Measurements from ENCODE around the gene CSTF3. TPM values are rescaled to one million over a fixed set of nuclear protein-coding genes. Genes with fewer than 3 reads are reported as not detected.

Gene CSTF3
- total and polyA plus RNA-seq, 8 donors, result 1.8 to 47.9 (median 11.3) TPM

DNA sequence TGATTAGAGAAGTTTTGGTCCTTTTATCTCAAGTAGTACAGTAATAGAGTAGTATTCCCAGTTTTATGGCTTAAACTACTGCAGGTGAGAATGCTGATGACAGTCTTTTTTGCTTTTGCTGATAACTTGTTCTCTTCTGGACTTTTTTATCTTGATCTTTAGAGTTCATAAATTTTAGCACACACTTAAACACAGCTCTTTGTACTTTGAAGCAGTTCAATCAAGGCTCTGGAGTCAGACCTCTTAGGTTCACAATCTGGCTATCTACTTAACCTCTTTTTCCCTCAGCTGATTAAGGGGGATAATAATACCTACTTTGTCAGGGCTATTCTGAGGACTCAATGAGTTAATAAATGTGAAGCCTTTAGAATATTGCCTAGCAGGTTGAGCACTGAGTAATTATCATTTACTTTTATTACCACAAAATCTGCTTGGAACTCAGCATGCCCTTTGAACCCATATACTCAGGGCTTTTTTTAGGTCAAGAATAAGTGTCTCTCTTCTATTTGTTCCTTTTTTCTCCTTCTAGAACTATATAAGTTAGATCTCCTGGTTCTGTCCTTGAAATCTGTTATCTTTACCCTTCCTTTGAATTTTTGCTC, 51.9 kb downstream of the CSTF3 start:
- Histone ChIP-seq H3K27me3 (no peaks in the 10 kb centered on the region), H3K4me1 (no peaks in the 10 kb centered on the region), H3K36me3 (peaks cover 0 to 30% (median 22%) of the 10 kb centered on the region in 4 donors), H3K4me3 (no peak overlapping the region), H3K27ac (no peak overlapping the region), H3K9me3 (no peaks in the 10 kb centered on the region)
- TF ChIP-seq POLR2AphosphoS5 (IDR thresholded peaks at IDR 0.05), result no peak
- TF ChIP-seq EP300 (IDR thresholded peaks at IDR 0.05), result no peak
- no peak for TF ChIP-seq CTCF (IDR thresholded peaks at IDR 0.05)
- TF ChIP-seq POLR2A (IDR thresholded peaks at IDR 0.05), result no peak
- intact Hi-C loops (cut with DNase I; ENCODE audit: low total_unique reads), result no loop called here
- no peak for DNase-seq

DNA sequence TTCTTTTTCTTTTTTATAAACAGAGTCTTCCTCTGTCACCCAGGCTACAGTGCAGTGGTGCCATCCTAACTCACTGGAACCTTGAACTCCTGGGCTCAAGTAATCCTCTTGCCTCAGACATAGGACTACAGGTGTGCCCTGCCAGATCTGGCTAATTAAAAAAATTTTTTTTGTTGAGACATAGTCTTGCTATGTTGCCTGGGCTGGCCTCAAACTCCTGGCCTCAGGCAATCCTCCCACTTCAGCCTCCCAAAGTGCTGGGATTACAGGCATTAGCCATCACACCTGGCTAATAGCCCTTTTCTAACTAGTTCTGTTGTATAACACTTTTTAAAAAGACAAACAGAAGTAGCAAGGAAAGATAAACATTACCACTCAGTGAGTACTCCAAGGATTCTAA, 57.4 kb downstream of the CSTF3 start:
- Histone ChIP-seq H3K27me3 (no peaks in the 10 kb centered on the region), H3K27ac (no peak overlapping the region), H3K9me3 (no peaks in the 10 kb centered on the region), H3K4me3 (no peak overlapping the region), H3K36me3 (peaks cover 6 to 85% (median 76%) of the 10 kb centered on the region in 4 donors), H3K4me1 (no peaks in the 10 kb centered on the region)
- intact Hi-C loops (cut with DNase I; ENCODE audit: low total_unique reads), result no loop called here
- no peak for DNase-seq
- TF ChIP-seq POLR2A (IDR thresholded peaks at IDR 0.05) (no peak), CTCF (IDR thresholded peaks at IDR 0.05) (no peak), POLR2AphosphoS5 (IDR thresholded peaks at IDR 0.05) (no peak), EP300 (IDR thresholded peaks at IDR 0.05) (no peak)

GRCh38 chr11:33094157-33094556, 67.1 kb downstream of the CSTF3 start:
- Histone ChIP-seq H3K27ac (no peak overlapping the region), H3K4me3 (no peak overlapping the region), H3K4me1 (peaks cover 0 to 5% (median 0%) of the 10 kb centered on the region in 4 donors), H3K36me3 (peaks cover 21 to 67% (median 55%) of the 10 kb centered on the region in 4 donors), H3K9me3 (no peaks in the 10 kb centered on the region), H3K27me3 (no peaks in the 10 kb centered on the region)
- DNase-seq, result no peak
- WGBS, 5 donors, result 34 to 49% (median 38%) methylated on average over 1 of the region's 1 CpG
- intact Hi-C loops (cut with DNase I; ENCODE audit: low total_unique reads), result no loop called here
- TF ChIP-seq POLR2AphosphoS5 (IDR thresholded peaks at IDR 0.05) (no peak), EP300 (IDR thresholded peaks at IDR 0.05) (no peak), CTCF (IDR thresholded peaks at IDR 0.05) (no peak), POLR2A (IDR thresholded peaks at IDR 0.05) (no peak)

GRCh38 chr11:33089776-33090175, 71.5 kb downstream of the CSTF3 start:
- no peaks in the 10 kb centered on the region for H3K9me3 ChIP-seq
- H3K4me1 ChIP-seq, result peaks cover 0 to 5% (median 0%) of the 10 kb centered on the region in 4 donors
- peaks cover 12 to 49% (median 40%) of the 10 kb centered on the region in 4 donors for H3K36me3 ChIP-seq
- no peak for DNase-seq
- intact Hi-C loops (cut with DNase I; ENCODE audit: low total_unique reads), result no loop called here
- no peak overlapping the region for H3K4me3 ChIP-seq
- H3K27ac ChIP-seq, result no peak overlapping the region
- TF ChIP-seq POLR2AphosphoS5 (IDR thresholded peaks at IDR 0.05) (no peak), POLR2A (IDR thresholded peaks at IDR 0.05) (no peak), CTCF (IDR thresholded peaks at IDR 0.05) (no peak), EP300 (IDR thresholded peaks at IDR 0.05) (no peak)
- H3K27me3 ChIP-seq, result no peaks in the 10 kb centered on the region
